ENCODE measurements around the gene ZFP91. TPM values are rescaled to one million over a fixed set of nuclear protein-coding genes. Genes with fewer than 3 reads are reported as not detected.

ZFP91 gene
- total RNA-seq, 1 donor from 2014 or later: 43.6 TPM

- peaks cover 8% of the 10 kb centered on the region for H3K27me3 Mint-ChIP-seq
- no peak overlapping the region for H3K27ac Mint-ChIP-seq
- no peaks in the 10 kb centered on the region for H3K4me1 Mint-ChIP-seq (ENCODE audit: unreplicated experiment)
- no peak overlapping the region for H3K4me3 Mint-ChIP-seq
- H3K9me3 Mint-ChIP-seq: no peaks in the 10 kb centered on the region
- TF ChIP-seq, protein P1, sequence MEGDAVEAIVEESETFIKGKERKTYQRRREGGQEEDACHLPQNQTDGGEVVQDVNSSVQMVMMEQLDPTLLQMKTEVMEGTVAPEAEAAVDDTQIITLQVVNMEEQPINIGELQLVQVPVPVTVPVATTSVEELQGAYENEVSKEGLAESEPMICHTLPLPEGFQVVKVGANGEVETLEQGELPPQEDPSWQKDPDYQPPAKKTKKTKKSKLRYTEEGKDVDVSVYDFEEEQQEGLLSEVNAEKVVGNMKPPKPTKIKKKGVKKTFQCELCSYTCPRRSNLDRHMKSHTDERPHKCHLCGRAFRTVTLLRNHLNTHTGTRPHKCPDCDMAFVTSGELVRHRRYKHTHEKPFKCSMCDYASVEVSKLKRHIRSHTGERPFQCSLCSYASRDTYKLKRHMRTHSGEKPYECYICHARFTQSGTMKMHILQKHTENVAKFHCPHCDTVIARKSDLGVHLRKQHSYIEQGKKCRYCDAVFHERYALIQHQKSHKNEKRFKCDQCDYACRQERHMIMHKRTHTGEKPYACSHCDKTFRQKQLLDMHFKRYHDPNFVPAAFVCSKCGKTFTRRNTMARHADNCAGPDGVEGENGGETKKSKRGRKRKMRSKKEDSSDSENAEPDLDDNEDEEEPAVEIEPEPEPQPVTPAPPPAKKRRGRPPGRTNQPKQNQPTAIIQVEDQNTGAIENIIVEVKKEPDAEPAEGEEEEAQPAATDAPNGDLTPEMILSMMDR (conservative IDR thresholded peaks at IDR 0.05): no peak
- no peak for DNase-seq (ENCODE audit: extremely low spot score, unreplicated experiment)
- H3K36me3 Mint-ChIP-seq: no peaks in the 10 kb centered on the region
These were observed 69.0 kb downstream of the ZFP91 start for GRCh38 chr11:58647866-58648265.

DNA sequence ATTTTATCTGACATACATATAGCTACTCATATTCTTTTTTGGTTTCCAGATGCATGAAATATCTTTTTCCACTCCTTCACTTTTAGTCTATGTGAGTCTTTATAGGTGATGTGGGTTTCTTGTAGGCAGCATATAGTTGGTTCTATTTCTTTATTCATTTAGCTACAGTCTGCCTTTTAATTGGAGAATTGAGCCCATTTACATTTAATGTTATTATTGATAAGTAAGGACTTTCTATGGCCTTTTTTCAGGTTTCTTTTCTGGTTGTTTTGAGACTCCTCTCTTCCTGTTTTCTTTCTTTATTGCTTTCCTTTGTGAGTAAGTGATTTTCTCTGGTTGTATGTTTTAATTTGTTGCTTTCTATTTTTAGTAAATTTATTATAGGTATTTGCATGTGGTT lies 70.8 kb downstream of the ZFP91 start:
- DNase-seq (ENCODE audit: extremely low spot score, unreplicated experiment): no peak
- H3K9me3 Mint-ChIP-seq: no peaks in the 10 kb centered on the region
- H3K4me3 Mint-ChIP-seq: no peak overlapping the region

GRCh38 chr11:58650496-58650895 lies 71.6 kb downstream of the ZFP91 start:
- H3K9me3 Mint-ChIP-seq: no peaks in the 10 kb centered on the region

More for the DNA sequence above, 70.8 kb downstream of the ZFP91 start:
- no peak overlapping the region for H3K27ac Mint-ChIP-seq
- TF ChIP-seq, protein P1 (conservative IDR thresholded peaks at IDR 0.05): no peak
- H3K4me1 Mint-ChIP-seq (ENCODE audit: unreplicated experiment): no peaks in the 10 kb centered on the region
- no peaks in the 10 kb centered on the region for H3K36me3 Mint-ChIP-seq
- H3K27me3 Mint-ChIP-seq: peaks cover 11% of the 10 kb centered on the region

DNA sequence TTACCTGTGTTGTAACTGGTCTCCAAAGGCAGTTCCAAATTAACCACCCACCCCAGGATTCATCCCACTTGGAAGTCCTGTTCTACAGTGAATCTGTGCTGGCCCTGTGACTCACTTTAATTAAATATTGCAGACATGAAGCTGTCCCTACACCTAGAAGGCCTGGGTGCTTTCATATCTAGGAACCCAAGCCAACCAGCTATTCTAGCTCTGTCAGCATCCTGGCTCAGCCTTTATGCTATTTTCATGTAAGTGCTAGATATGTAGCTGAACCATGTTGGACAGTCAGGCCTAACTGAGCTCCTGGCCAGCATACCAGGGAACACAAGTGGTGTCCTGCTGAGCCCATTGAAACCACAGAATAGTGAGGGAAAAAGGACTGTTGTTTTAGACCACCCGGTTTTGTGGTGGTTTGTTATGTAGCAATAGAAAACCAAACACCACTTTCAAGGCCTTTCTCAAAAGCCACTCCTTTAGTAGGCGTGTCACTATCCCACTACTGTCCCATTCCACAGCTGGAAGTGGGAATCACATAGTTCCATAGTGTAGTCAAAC lies 73.9 kb downstream of the ZFP91 start:
- DNase-seq (ENCODE audit: extremely low spot score, unreplicated experiment): no peak
- TF ChIP-seq, protein P1 (conservative IDR thresholded peaks at IDR 0.05): no peak
- no peaks in the 10 kb centered on the region for H3K9me3 Mint-ChIP-seq
- no peaks in the 10 kb centered on the region for H3K36me3 Mint-ChIP-seq
- no peak overlapping the region for H3K4me3 Mint-ChIP-seq
- peaks cover 14% of the 10 kb centered on the region for H3K27me3 Mint-ChIP-seq
- no peak overlapping the region for H3K27ac Mint-ChIP-seq
- no peaks in the 10 kb centered on the region for H3K4me1 Mint-ChIP-seq (ENCODE audit: unreplicated experiment)

More at GRCh38 chr11:58650496-58650895, 71.6 kb downstream of the ZFP91 start:
- Mint-ChIP-seq H3K27me3 (peaks cover 14% of the 10 kb centered on the region), H3K27ac (no peak overlapping the region), H3K4me1 (ENCODE audit: unreplicated experiment) (no peaks in the 10 kb centered on the region), H3K36me3 (no peaks in the 10 kb centered on the region), H3K4me3 (no peak overlapping the region)
- DNase-seq (ENCODE audit: extremely low spot score, unreplicated experiment): no peak
- TF ChIP-seq, protein P1 (conservative IDR thresholded peaks at IDR 0.05): no peak

- Mint-ChIP-seq H3K4me3 (no peak overlapping the region), H3K4me1 (ENCODE audit: unreplicated experiment) (no peaks in the 10 kb centered on the region), H3K27ac (no peak overlapping the region), H3K27me3 (peaks cover 14% of the 10 kb centered on the region), H3K36me3 (no peaks in the 10 kb centered on the region), H3K9me3 (no peaks in the 10 kb centered on the region)
- TF ChIP-seq, protein P1 (conservative IDR thresholded peaks at IDR 0.05): peak; percentile 94
- DNase-seq (ENCODE audit: extremely low spot score, unreplicated experiment): peak; percentile 82
These were observed 75.4 kb downstream of the ZFP91 start for GRCh38 chr11:58654079-58654907.

Data from type B pancreatic cell (in vitro differentiated cells).